ENCODE measurements around the gene QRFP. TPM values are rescaled to one million over a fixed set of nuclear protein-coding genes. Genes with fewer than 3 reads are reported as not detected.

The QRFP gene
- polyA plus RNA-seq, 1 donor (not counting 4 experiments of a cell fraction or from before 2014, with no cell fraction given) = not detected

- H3K9me1 ChIP-seq (ENCODE audit: control insufficient read depth, extremely low read depth, insufficient read depth, low read length) = no peaks in the 10 kb centered on the region
Measured at GRCh38 chr9:130864541-130864940, 32.1 kb downstream of the QRFP start.

GRCh38 chr9:130862747-130863146, 33.9 kb downstream of the QRFP start:
- Histone ChIP-seq H3K9me1 (ENCODE audit: control insufficient read depth, extremely low read depth, insufficient read depth, low read length) (no peaks in the 10 kb centered on the region), H3K36me3 (ENCODE audit: control insufficient read depth in 2 of 2, extremely low read depth in 1 of 2, insufficient read depth in 2 of 2, low read length in 2 of 2) (peaks cover 15 to 19% of the 10 kb centered on the region in 2 experiments), H2AFZ (ENCODE audit: control insufficient read depth, low read length) (no peak overlapping the region), H3K79me2 (ENCODE audit: control insufficient read depth, insufficient read depth, low read length) (peaks cover 14% of the 10 kb centered on the region), H3K9me3 (ENCODE audit: control insufficient read depth, low read depth, low read length) (no peaks in the 10 kb centered on the region), H3K9ac (ENCODE audit: control insufficient read depth, extremely low read depth, insufficient read depth, low read length) (no peak overlapping the region), H3K4me3 (ENCODE audit: control insufficient read depth in 2 of 3, extremely low read depth in 1 of 3, insufficient read depth in 2 of 3, low read depth in 1 of 3, low read length in 3 of 3) (no peak overlapping the region), H4K20me1 (ENCODE audit: control insufficient read depth, extremely low read depth, insufficient read depth, low read length) (peaks cover 5% of the 10 kb centered on the region), H3K27ac (ENCODE audit: control insufficient read depth, insufficient read depth, low read length) (no peak overlapping the region), H3K4me2 (ENCODE audit: control insufficient read depth, extremely low read depth, insufficient read depth, low read depth, low read length) (no peak overlapping the region), H3K27me3 (ENCODE audit: control insufficient read depth, extremely low read depth, insufficient read depth, low read length) (no peaks in the 10 kb centered on the region), H3K4me1 (ENCODE audit: control insufficient read depth, extremely low read depth, insufficient read depth, low read length) (no peaks in the 10 kb centered on the region)
- dilution Hi-C loops (cut with MboI; ENCODE audit: extremely low pct_ligation_motif_present, low sequenced_read_pairs) = no loop called here
- DNase-seq (ENCODE audit: low read depth, low spot score) (no peak), FAIRE-seq (no peak)
- TF ChIP-seq CTCF (optimal IDR thresholded peaks at IDR 0.05 in 1 of 3, IDR thresholded peaks at IDR 0.05 in 1 of 3, conservative IDR thresholded peaks at IDR 0.05 in 1 of 3; ENCODE audit: extremely low read depth in 1 of 3, insufficient read depth in 2 of 3, low read length in 3 of 3) (no peak), EZH2 (IDR thresholded peaks at IDR 0.05; ENCODE audit: low read length) (no peak)

More at GRCh38 chr9:130864541-130864940, 32.1 kb downstream of the QRFP start:
- FAIRE-seq = no peak
- Histone ChIP-seq H3K79me2 (ENCODE audit: control insufficient read depth, insufficient read depth, low read length) (peaks cover 9% of the 10 kb centered on the region), H3K9me3 (ENCODE audit: control insufficient read depth, low read depth, low read length) (no peaks in the 10 kb centered on the region), H3K9ac (ENCODE audit: control insufficient read depth, extremely low read depth, insufficient read depth, low read length) (no peak overlapping the region), H3K36me3 (ENCODE audit: control insufficient read depth in 2 of 2, extremely low read depth in 1 of 2, insufficient read depth in 2 of 2, low read length in 2 of 2) (peaks cover 13 to 14% of the 10 kb centered on the region in 2 experiments), H3K4me1 (ENCODE audit: control insufficient read depth, extremely low read depth, insufficient read depth, low read length) (no peaks in the 10 kb centered on the region), H3K4me3 (ENCODE audit: control insufficient read depth in 2 of 3, extremely low read depth in 1 of 3, insufficient read depth in 2 of 3, low read depth in 1 of 3, low read length in 3 of 3) (no peak overlapping the region), H3K4me2 (ENCODE audit: control insufficient read depth, extremely low read depth, insufficient read depth, low read depth, low read length) (no peak overlapping the region), H3K27ac (ENCODE audit: control insufficient read depth, insufficient read depth, low read length) (no peak overlapping the region), H3K27me3 (ENCODE audit: control insufficient read depth, extremely low read depth, insufficient read depth, low read length) (no peaks in the 10 kb centered on the region), H4K20me1 (ENCODE audit: control insufficient read depth, extremely low read depth, insufficient read depth, low read length) (peaks cover 5% of the 10 kb centered on the region), H2AFZ (ENCODE audit: control insufficient read depth, low read length) (no peak overlapping the region)
- no peak for DNase-seq (ENCODE audit: low read depth, low spot score)
- no peak for TF ChIP-seq EZH2 (IDR thresholded peaks at IDR 0.05; ENCODE audit: low read length)
- no peak for TF ChIP-seq CTCF (optimal IDR thresholded peaks at IDR 0.05 in 1 of 3, IDR thresholded peaks at IDR 0.05 in 1 of 3, conservative IDR thresholded peaks at IDR 0.05 in 1 of 3; ENCODE audit: extremely low read depth in 1 of 3, insufficient read depth in 2 of 3, low read length in 3 of 3)
- dilution Hi-C loops (cut with MboI; ENCODE audit: extremely low pct_ligation_motif_present, low sequenced_read_pairs) = no loop called here
